Endothelial cell of umbilical vein (primary cell): Measurements from ENCODE around the gene OR2A5. TPM values are rescaled to one million over a fixed set of nuclear protein-coding genes. Genes with fewer than 3 reads are reported as not detected.

ENCODE experiments used
- BruUV-seq: library from RNA; stranded (reverse); fragments of 400-500 nt; replicated peaks from 2 replicates; lab custom pipeline; 2021; lab: Mats Ljungman, UMichigan
- CTCF ChIA-PET: fragments of 300-600, 350-600 bp; sonication (Branson Sonifier 250); formaldehyde crosslinking; loops from one replicate; lab custom pipeline; 2021; ENCODE audit warnings: antibody characterized with exemption, inconsistent platforms; lab: Charles Lee
- POLR2A ChIA-PET: fragments of 300-600, 350-600 bp; sonication (Branson Sonifier 250); formaldehyde crosslinking; loops from one replicate; lab custom pipeline; 2021; ENCODE audit warnings: antibody characterized with exemption, inconsistent platforms; lab: Charles Lee
- DNase-seq: peaks from one replicate; pipeline ENCODE4 v3.0.0-alpha.2; 2011; ENCODE audit warnings: low read depth, low spot score
- FAIRE-seq: peaks from 2 replicates; lab custom pipeline; 2011; peaks lifted over from hg19 to GRCh38; lab: Jason Lieb, UNC
- H2AFZ ChIP-seq: 2 replicates; pipeline ENCODE4 v1.6.0; 2012; ENCODE audit warnings: low read depth, low read length, control low read depth, inconsistent platforms
- H3K27ac ChIP-seq: 2 replicates; pipeline ENCODE4 v1.5.1; 2011; ENCODE audit warnings: low read depth, mild to moderate bottlenecking, control low read depth, low read length, moderate library complexity; ENCODE audit not compliant: insufficient read depth
- H3K27me3 ChIP-seq, 2 experiments: 2 replicates each; pipeline versions ENCODE4 v1.6.0 to v1.6.1; 2011; ENCODE audit warnings: low read length in 2 of 2, mixed read lengths in 1 of 2; ENCODE audit not compliant: control insufficient read depth in 2 of 2, insufficient read depth in 2 of 2
- H3K36me3 ChIP-seq, 2 experiments: 2 replicates in 1 of 2; 3 replicates in 1 of 2; pipeline ENCODE4 v1.5.1; 2011; ENCODE audit warnings: low read length in 2 of 2, mild to moderate bottlenecking in 1 of 2, moderate library complexity in 1 of 2; ENCODE audit not compliant: control insufficient read depth in 2 of 2, insufficient read depth in 2 of 2; ENCODE audit errors: extremely low read depth in 1 of 2
- H3K4me1 ChIP-seq: 3 replicates; pipeline ENCODE4 v1.5.1; 2011; ENCODE audit warnings: mild to moderate bottlenecking, low read length; ENCODE audit not compliant: control insufficient read depth, insufficient read depth; ENCODE audit errors: extremely low read depth
- H3K4me2 ChIP-seq: 2 replicates; pipeline ENCODE4 v1.6.1; 2011; ENCODE audit warnings: low read length, control low read depth, mixed read lengths; ENCODE audit not compliant: insufficient read depth
- H3K4me3 ChIP-seq, 3 experiments: fragments of 200-600 bp in 1 of 3; sonication (generic), shearing (Covaris generic) in 1 of 3; replicated peaks in 1 of 3; 2 replicates each; pipeline ENCODE4 v1.5.1; 2011 to 2016; ENCODE audit warnings: control low read depth in 3 of 3, low read length in 3 of 3, mild to moderate bottlenecking in 2 of 3, inconsistent platforms in 1 of 3, low read depth in 1 of 3, moderate library complexity in 1 of 3; ENCODE audit not compliant: insufficient read depth in 1 of 3
- H3K79me2 ChIP-seq: 2 replicates; pipeline ENCODE4 v1.6.0; 2012; ENCODE audit warnings: low read length, inconsistent platforms; ENCODE audit not compliant: control insufficient read depth, insufficient read depth
- H3K9ac ChIP-seq: replicated peaks from 2 replicates; pipeline ENCODE3; 2011; ENCODE audit warnings: low read length, control low read depth; ENCODE audit not compliant: insufficient read depth; ENCODE audit errors: extremely low read depth
- H3K9me1 ChIP-seq: replicated peaks from 3 replicates; pipeline ENCODE4 v1.6.0; 2011; ENCODE audit warnings: mild to moderate bottlenecking, low read length; ENCODE audit not compliant: control insufficient read depth, insufficient read depth; ENCODE audit errors: extremely low read depth
- H3K9me3 ChIP-seq: replicated peaks from 2 replicates; pipeline ENCODE4 v1.5.1; 2012; ENCODE audit warnings: low read length, inconsistent platforms; ENCODE audit not compliant: control insufficient read depth, insufficient read depth
- H4K20me1 ChIP-seq: replicated peaks from 2 replicates; pipeline ENCODE3; 2011; ENCODE audit warnings: mild to moderate bottlenecking, low read length; ENCODE audit not compliant: control insufficient read depth, insufficient read depth; ENCODE audit errors: extremely low read depth
- EZH2 ChIP-seq: IDR thresholded peaks from 2 replicates; pipeline ENCODE4 v1.6.1; 2012; ENCODE audit warnings: borderline replicate concordance, low read depth, mild to moderate bottlenecking, moderate library complexity, low read length, inconsistent platforms; ENCODE audit not compliant: severe bottlenecking
- FOS ChIP-seq: IDR thresholded peaks from 2 replicates; pipeline ENCODE4 v1.6.1; 2011; ENCODE audit warnings: mild to moderate bottlenecking, low read length, moderate library complexity, borderline replicate concordance; ENCODE audit not compliant: insufficient read depth
- GATA2 ChIP-seq: IDR thresholded peaks from 2 replicates; pipeline ENCODE4 v1.7.0; 2011; ENCODE audit warnings: low read depth, mild to moderate bottlenecking, moderate library complexity, mixed read lengths, low read length; ENCODE audit not compliant: insufficient read length, insufficient read depth
- JUN ChIP-seq: IDR thresholded peaks from 2 replicates; pipeline ENCODE4 v1.6.1; 2011; ENCODE audit warnings: borderline replicate concordance, low read depth; ENCODE audit not compliant: insufficient read length, insufficient read depth
- MYC ChIP-seq: IDR thresholded peaks from one replicate; pipeline ENCODE4 v1.6.1; 2011; ENCODE audit warnings: mild to moderate bottlenecking, low read depth, low read length
- POLR2A ChIP-seq: IDR thresholded peaks from 2 replicates; pipeline ENCODE4 v1.6.1; 2012; ENCODE audit warnings: low read depth, mild to moderate bottlenecking, control low read depth, low read length
- POLR2AphosphoS5 ChIP-seq: IDR thresholded peaks from 2 replicates; pipeline ENCODE4 v1.6.1; 2012; ENCODE audit warnings: low read depth, mild to moderate bottlenecking, control low read depth, low read length, moderate library complexity; ENCODE audit not compliant: insufficient read depth
- dilution Hi-C: fragments of 300-500 bp; cut with MboI; formaldehyde crosslinking; loops from one replicate; pipeline ENCODE4 v1.15.0; 2019; ENCODE audit warnings: low sequenced_read_pairs; ENCODE audit not compliant: extremely low pct_ligation_motif_present
- intact Hi-C: fragments of 100-400 bp; cut with micrococcal nuclease; formaldehyde crosslinking; loops from one replicate; pipeline ENCODE4 v1.10.0; 2022
- polyA plus RNA-seq, 4 experiments: library from polyadenylated mRNA; depleted of rRNA in 3 of 4; stranded (reverse) in 3 of 4; unstranded in 1 of 4; fragments of >200 nt; gene quantifications; 2 replicates each; pipeline versions ENCODE4 v1.2.1 to v1.2.3, GENCODE V29; 2011 to 2012; ENCODE audit warnings: missing spikeins in 1 of 4
- total RNA-seq: library from RNA; stranded (reverse); gene quantifications from 2 replicates; pipeline ENCODE4 v1.2.3, GENCODE V29; 2021
- TF ChIP-seq, protein P1 (sequence below), 2 donors: IDR thresholded peaks; 1 replicate in 1 of 2; 2 replicates in 1 of 2; pipeline ENCODE4 v1.5.1; 2011; ENCODE audit warnings: low read length in 2 of 2, mild to moderate bottlenecking in 2 of 2, moderate library complexity in 2 of 2, control low read depth in 1 of 2, inconsistent platforms in 1 of 2, low read depth in 1 of 2; ENCODE audit not compliant: insufficient read depth in 1 of 2; ENCODE audit errors: extremely low read depth in 1 of 2
- TF ChIP-seq, protein P2 (sequence below): IDR thresholded peaks from 2 replicates; pipeline ENCODE4 v1.6.1; 2011; ENCODE audit not compliant: insufficient read depth, insufficient read length

The OR2A5 gene
- total and polyA plus RNA-seq, 2 donors (not counting 3 experiments of a cell fraction or from before 2014, with no cell fraction given): not detected

DNA sequence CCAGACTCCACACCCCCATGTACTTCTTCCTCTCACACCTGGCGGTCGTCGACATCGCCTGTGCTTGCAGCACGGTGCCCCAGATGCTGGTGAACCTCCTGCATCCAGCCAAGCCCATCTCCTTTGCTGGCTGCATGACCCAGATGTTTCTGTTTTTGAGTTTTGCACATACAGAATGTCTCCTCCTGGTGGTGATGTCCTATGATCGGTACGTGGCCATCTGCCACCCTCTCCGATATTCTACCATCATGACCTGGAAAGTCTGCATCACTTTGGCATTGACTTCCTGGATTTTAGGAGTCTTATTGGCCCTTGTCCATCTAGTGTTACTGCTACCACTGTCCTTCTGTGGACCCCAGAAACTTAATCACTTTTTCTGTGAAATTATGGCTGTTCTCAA lies 25.6 kb downstream of the OR2A5 start:
- no peak overlapping the region for H3K9ac ChIP-seq
- H3K4me1 ChIP-seq: no peaks in the 10 kb centered on the region
- dilution Hi-C loops: no loop called here

More for the DNA sequence above, 25.6 kb downstream of the OR2A5 start:
- FAIRE-seq (no peak), DNase-seq (no peak)
- Histone ChIP-seq H3K79me2 (no peaks in the 10 kb centered on the region), H3K4me3 (no peak overlapping the region), H3K27me3 (no peaks in the 10 kb centered on the region), H3K36me3 (no peaks in the 10 kb centered on the region), H2AFZ (no peak overlapping the region), H3K4me2 (no peak overlapping the region), H3K27ac (no peak overlapping the region), H4K20me1 (no peaks in the 10 kb centered on the region), H3K9me3 (no peaks in the 10 kb centered on the region), H3K9me1 (no peaks in the 10 kb centered on the region)
- ChIA-PET POLR2A (no interaction called here), CTCF (no interaction called here)
- TF ChIP-seq, protein P1, sequence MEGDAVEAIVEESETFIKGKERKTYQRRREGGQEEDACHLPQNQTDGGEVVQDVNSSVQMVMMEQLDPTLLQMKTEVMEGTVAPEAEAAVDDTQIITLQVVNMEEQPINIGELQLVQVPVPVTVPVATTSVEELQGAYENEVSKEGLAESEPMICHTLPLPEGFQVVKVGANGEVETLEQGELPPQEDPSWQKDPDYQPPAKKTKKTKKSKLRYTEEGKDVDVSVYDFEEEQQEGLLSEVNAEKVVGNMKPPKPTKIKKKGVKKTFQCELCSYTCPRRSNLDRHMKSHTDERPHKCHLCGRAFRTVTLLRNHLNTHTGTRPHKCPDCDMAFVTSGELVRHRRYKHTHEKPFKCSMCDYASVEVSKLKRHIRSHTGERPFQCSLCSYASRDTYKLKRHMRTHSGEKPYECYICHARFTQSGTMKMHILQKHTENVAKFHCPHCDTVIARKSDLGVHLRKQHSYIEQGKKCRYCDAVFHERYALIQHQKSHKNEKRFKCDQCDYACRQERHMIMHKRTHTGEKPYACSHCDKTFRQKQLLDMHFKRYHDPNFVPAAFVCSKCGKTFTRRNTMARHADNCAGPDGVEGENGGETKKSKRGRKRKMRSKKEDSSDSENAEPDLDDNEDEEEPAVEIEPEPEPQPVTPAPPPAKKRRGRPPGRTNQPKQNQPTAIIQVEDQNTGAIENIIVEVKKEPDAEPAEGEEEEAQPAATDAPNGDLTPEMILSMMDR (IDR thresholded peaks at IDR 0.05; ENCODE audit: extremely low read depth in 1 of 2, insufficient read depth in 1 of 2, low read depth in 1 of 2, low read length in 2 of 2): no peak
- TF ChIP-seq POLR2AphosphoS5: no peak
- no peak for TF ChIP-seq JUN
- no peak for TF ChIP-seq MYC
- no peak for TF ChIP-seq FOS
- no peak for TF ChIP-seq EZH2
- TF ChIP-seq GATA2: no peak
- TF ChIP-seq POLR2A: no peak
- TF ChIP-seq, protein P2, sequence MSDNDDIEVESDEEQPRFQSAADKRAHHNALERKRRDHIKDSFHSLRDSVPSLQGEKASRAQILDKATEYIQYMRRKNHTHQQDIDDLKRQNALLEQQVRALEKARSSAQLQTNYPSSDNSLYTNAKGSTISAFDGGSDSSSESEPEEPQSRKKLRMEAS: no peak
- BruUV-seq: no TSS peak
- intact Hi-C loops: no loop called here
